ENCODE measurements around the gene ZNF497. TPM values are rescaled to one million over a fixed set of nuclear protein-coding genes. Genes with fewer than 3 reads are reported as not detected.
A peak's percentile ranks its signal among the peaks of the same experiment; 100 is the strongest.

The ZNF497 gene
- total and polyA plus RNA-seq, 4 donors: 3.7 to 9.1 (median 5.9) TPM

DNA sequence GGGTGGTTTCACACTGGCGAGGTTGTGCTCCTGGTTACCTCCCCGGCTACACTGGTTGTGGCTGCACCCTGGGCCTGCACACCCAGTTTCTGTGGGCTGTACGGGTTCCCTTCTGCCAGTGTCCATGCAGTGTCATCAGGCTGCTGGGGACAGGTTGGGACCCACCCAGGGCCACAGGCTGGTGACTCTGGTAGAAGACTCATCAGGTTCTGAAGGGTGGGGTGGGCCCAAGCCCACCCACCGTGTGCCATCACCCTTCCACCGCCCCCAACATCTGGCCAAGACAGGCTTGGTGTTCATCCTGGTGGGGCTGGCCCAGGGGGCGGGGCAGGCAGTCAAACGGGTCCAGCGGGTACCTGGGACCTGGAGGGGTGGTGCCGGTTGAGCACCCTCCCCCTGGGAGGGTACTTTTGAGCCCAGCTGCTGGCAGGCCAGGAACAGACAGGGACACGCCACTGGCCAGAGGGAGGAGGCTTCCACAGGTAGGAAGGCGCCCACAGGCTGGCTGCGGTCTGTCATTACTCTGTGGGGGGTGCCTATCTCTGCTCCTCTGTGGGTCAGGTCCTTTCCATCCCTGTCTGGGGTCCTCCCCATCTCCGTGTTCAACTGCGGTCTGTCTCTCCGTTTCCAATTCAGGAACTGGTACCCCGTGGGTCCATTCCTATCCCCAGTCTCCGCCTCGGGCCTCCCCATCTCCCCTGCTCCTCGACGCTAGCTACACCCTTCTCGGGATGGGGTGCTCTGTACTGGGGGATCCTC lies 32.8 kb upstream of the ZNF497 start, which contains the start of gene RNF225:
Gene RNF225 (plus strand): TSS at position 437 of the 759 bp plus-strand sequence. CDS start 434 bp downstream, outside the sequence.
- no peaks in the 10 kb centered on the region for H3K9me3 ChIP-seq (ENCODE audit: control insufficient read depth, insufficient read depth, low read length)
- peaks cover 19% of the 10 kb centered on the region for H3K4me1 ChIP-seq (ENCODE audit: control insufficient read depth, insufficient read depth, low read length)
- H3K27me3 ChIP-seq (ENCODE audit: control insufficient read depth, insufficient read depth, low read length): peaks cover 10% of the 10 kb centered on the region
- no peak for DNase-seq (ENCODE audit: low read depth in 4 of 6, low spot score in 6 of 6)
- H3K36me3 ChIP-seq (ENCODE audit: control insufficient read depth, insufficient read depth, low read length): peaks cover 54% of the 10 kb centered on the region
- 39% methylated on average over 18 of the region's 21 CpGs for WGBS (ENCODE audit: insufficient coverage)
- H3K4me3 ChIP-seq (ENCODE audit: low read depth, low read length): peak within 1 kb of the TSS; percentile 9
- no peak within 1 kb of the TSS for H3K27ac ChIP-seq (ENCODE audit: low read depth, low read length)

- Histone ChIP-seq H3K27me3 (ENCODE audit: control insufficient read depth, insufficient read depth, low read length) (peaks cover 10% of the 10 kb centered on the region), H3K4me3 (ENCODE audit: low read depth, low read length) (no peak overlapping the region)
- 95% methylated on average over 2 of the region's 3 CpGs for WGBS (ENCODE audit: insufficient coverage)
Measured at GRCh38 chr19:58394821-58395219, 32.3 kb upstream of the ZNF497 start.

DNA sequence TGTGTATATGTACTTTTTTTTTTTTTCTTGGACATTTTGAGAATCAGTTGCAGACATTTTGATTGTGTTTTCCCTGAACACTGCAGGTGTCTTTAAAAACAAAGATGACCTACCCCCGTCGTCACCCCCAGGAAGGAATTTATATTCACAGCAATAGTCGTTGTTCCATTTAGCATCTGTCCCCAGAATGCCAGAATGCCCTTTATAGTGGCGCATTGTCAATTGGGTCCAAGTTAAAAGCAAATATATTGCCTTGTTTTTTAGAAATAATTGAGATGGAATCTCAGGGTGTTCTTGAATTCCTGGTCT lies 31.1 kb upstream of the ZNF497 start:
- Histone ChIP-seq H3K4me1 (ENCODE audit: control insufficient read depth, insufficient read depth, low read length) (peaks cover 11% of the 10 kb centered on the region), H3K4me3 (ENCODE audit: low read depth, low read length) (no peak overlapping the region), H3K27ac (ENCODE audit: low read depth, low read length) (no peak overlapping the region), H3K9me3 (ENCODE audit: control insufficient read depth, insufficient read depth, low read length) (no peaks in the 10 kb centered on the region), H3K27me3 (ENCODE audit: control insufficient read depth, insufficient read depth, low read length) (peaks cover 10% of the 10 kb centered on the region), H3K36me3 (ENCODE audit: control insufficient read depth, insufficient read depth, low read length) (peaks cover 62% of the 10 kb centered on the region)
- no peak for DNase-seq (ENCODE audit: low read depth in 4 of 6, low spot score in 6 of 6)
- WGBS (ENCODE audit: insufficient coverage): no CpG with 5 or more reads among the region's 4 CpGs

More at GRCh38 chr19:58394821-58395219, 32.3 kb upstream of the ZNF497 start:
- Histone ChIP-seq H3K4me1 (ENCODE audit: control insufficient read depth, insufficient read depth, low read length) (peaks cover 14% of the 10 kb centered on the region), H3K36me3 (ENCODE audit: control insufficient read depth, insufficient read depth, low read length) (peaks cover 58% of the 10 kb centered on the region), H3K9me3 (ENCODE audit: control insufficient read depth, insufficient read depth, low read length) (no peaks in the 10 kb centered on the region), H3K27ac (ENCODE audit: low read depth, low read length) (no peak overlapping the region)
- no peak for DNase-seq (ENCODE audit: low read depth in 4 of 6, low spot score in 6 of 6)

GRCh38 chr19:58392945-58393724 lies 30.6 kb upstream of the ZNF497 start:
- Histone ChIP-seq H3K36me3 (ENCODE audit: control insufficient read depth, insufficient read depth, low read length) (peaks cover 63% of the 10 kb centered on the region), H3K4me3 (ENCODE audit: low read depth, low read length) (no peak overlapping the region), H3K9me3 (ENCODE audit: control insufficient read depth, insufficient read depth, low read length) (no peaks in the 10 kb centered on the region), H3K27me3 (ENCODE audit: control insufficient read depth, insufficient read depth, low read length) (peaks cover 10% of the 10 kb centered on the region), H3K27ac (ENCODE audit: low read depth, low read length) (no peak overlapping the region), H3K4me1 (ENCODE audit: control insufficient read depth, insufficient read depth, low read length) (peaks cover 12% of the 10 kb centered on the region)
- no peak for DNase-seq (ENCODE audit: low read depth in 4 of 6, low spot score in 6 of 6)
- WGBS (ENCODE audit: insufficient coverage): 95% methylated on average over 22 of the region's 26 CpGs

GRCh38 chr19:58388175-58388526 lies 25.6 kb upstream of the ZNF497 start:
- no peaks in the 10 kb centered on the region for H3K27me3 ChIP-seq (ENCODE audit: control insufficient read depth, insufficient read depth, low read length)
- WGBS (ENCODE audit: insufficient coverage): 88% methylated on average over 1 of the region's 3 CpGs
- H3K27ac ChIP-seq (ENCODE audit: low read depth, low read length): no peak overlapping the region
- peaks cover 41% of the 10 kb centered on the region for H3K36me3 ChIP-seq (ENCODE audit: control insufficient read depth, insufficient read depth, low read length)
- peaks cover 28% of the 10 kb centered on the region for H3K4me1 ChIP-seq (ENCODE audit: control insufficient read depth, insufficient read depth, low read length)
- no peaks in the 10 kb centered on the region for H3K9me3 ChIP-seq (ENCODE audit: control insufficient read depth, insufficient read depth, low read length)
- peak overlapping the region; percentile 88 for H3K4me3 ChIP-seq (ENCODE audit: low read depth, low read length)
- DNase-seq (ENCODE audit: low read depth in 4 of 6, low spot score in 6 of 6): no peak

DNA sequence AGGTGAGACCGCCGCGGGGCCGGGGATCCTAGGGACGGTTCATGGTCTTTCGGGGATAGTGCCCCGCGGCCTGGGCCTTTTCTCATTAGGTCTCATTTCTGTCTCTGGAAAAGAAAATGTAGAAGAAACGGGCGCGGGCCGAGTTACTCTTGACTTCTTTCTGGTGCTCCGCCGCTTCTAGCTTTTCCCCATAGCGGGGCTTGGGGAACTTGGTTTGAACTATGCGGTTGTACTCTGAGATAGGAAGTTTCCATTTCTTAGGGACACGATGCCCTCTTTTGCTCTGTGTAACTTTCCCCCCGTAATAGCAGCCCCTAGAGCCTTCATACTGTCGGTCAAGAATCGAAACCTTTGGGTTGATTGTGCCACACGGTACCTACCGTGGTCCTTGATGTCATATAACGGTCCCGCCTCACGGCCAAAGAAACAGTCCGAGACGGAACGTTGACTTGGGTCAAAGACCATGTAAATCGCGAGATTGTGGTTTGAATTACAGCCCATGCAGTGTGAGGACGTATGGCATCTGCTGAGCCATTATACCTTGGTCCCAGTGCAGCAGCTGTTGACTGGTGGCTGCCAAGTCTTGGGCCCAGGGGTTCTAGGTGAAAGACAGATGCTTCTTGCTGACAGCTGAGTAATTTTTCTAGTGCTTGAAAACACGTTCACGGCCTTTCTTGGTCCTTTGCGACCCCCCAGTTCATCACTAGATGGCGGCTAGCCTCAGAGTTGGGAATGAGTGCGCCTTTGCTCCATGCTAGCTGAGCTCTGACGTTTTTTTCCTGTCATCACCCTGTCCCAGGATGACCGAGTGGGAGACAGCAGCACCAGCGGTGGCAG lies 25.0 kb upstream of the ZNF497 start:
- no peaks in the 10 kb centered on the region for H3K27me3 ChIP-seq (ENCODE audit: control insufficient read depth, insufficient read depth, low read length)
- H3K27ac ChIP-seq (ENCODE audit: low read depth, low read length): peak overlapping the region; percentile 99
- H3K9me3 ChIP-seq (ENCODE audit: control insufficient read depth, insufficient read depth, low read length): no peaks in the 10 kb centered on the region
- WGBS (ENCODE audit: insufficient coverage): 10% methylated on average over 34 of the region's 39 CpGs
- H3K36me3 ChIP-seq (ENCODE audit: control insufficient read depth, insufficient read depth, low read length): peaks cover 35% of the 10 kb centered on the region
- no peak for DNase-seq (ENCODE audit: low read depth in 4 of 6, low spot score in 6 of 6)
- peak overlapping the region; percentile 88 for H3K4me3 ChIP-seq (ENCODE audit: low read depth, low read length)
- peaks cover 28% of the 10 kb centered on the region for H3K4me1 ChIP-seq (ENCODE audit: control insufficient read depth, insufficient read depth, low read length)

DNA sequence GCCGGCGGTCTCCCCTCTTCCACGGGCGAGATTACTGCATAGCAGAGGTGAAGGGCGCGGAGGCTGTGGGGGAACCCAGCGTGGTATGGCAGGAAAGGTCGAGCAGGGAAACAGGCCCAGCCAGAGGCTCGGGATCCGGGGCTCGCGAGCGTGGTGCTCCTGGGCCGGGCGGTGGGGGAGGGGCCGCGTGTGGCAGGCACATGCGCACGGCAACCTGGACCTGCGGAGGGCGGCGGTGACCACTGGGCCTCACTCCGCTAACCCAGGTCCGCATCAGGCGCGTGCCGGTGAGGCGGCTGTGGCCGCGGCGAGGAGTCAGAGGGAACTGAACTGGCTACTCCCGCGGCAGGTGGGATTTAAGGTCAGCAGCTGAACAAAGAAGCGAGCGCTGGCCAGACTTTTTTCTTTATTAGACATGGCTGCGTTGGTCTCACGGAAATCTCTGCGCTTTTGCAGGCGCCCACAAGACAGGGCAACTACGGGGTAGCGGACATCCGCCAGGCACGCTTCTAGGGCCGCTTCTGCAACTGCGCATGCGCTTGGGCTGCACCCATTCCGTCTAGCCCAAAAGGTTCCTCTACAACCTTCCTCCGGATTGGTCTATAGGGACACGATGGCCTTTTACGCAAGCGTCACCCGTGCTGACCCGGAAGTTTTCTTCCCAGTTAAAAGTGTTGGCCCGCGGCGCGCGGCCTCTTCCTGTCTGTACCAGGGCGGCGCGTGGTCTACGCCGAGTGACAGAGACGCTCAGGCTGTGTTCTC lies 24.2 kb upstream of the ZNF497 start, which contains the start of gene RPS5:
Gene RPS5 (plus strand): TSS at position 694 of the 762 bp plus-strand sequence. CDS start 869 bp downstream, outside the sequence.
- H3K36me3 ChIP-seq (ENCODE audit: control insufficient read depth, insufficient read depth, low read length): peaks cover 27% of the 10 kb centered on the region
- H3K9me3 ChIP-seq (ENCODE audit: control insufficient read depth, insufficient read depth, low read length): no peaks in the 10 kb centered on the region
- H3K27ac ChIP-seq (ENCODE audit: low read depth, low read length): peak within 1 kb of the TSS; percentile 99
- peak within 1 kb of the TSS; percentile 88 for H3K4me3 ChIP-seq (ENCODE audit: low read depth, low read length)
- peaks cover 30% of the 10 kb centered on the region for H3K4me1 ChIP-seq (ENCODE audit: control insufficient read depth, insufficient read depth, low read length)
- no peaks in the 10 kb centered on the region for H3K27me3 ChIP-seq (ENCODE audit: control insufficient read depth, insufficient read depth, low read length)
- peak; percentile 90 to 100 (median 98) for DNase-seq (ENCODE audit: low read depth in 4 of 6, low spot score in 6 of 6)
- 0% methylated on average over 64 of the region's 64 CpGs for WGBS (ENCODE audit: insufficient coverage)

- DNase-seq (ENCODE audit: low read depth in 4 of 6, low spot score in 6 of 6): peak in 1 of 6 donors; percentile 5
- H3K4me3 ChIP-seq (ENCODE audit: low read depth, low read length): peak overlapping the region; percentile 88
- peaks cover 20% of the 10 kb centered on the region for H3K36me3 ChIP-seq (ENCODE audit: control insufficient read depth, insufficient read depth, low read length)
- H3K9me3 ChIP-seq (ENCODE audit: control insufficient read depth, insufficient read depth, low read length): no peaks in the 10 kb centered on the region
- H3K27me3 ChIP-seq (ENCODE audit: control insufficient read depth, insufficient read depth, low read length): no peaks in the 10 kb centered on the region
- H3K4me1 ChIP-seq (ENCODE audit: control insufficient read depth, insufficient read depth, low read length): peaks cover 37% of the 10 kb centered on the region
- peak overlapping the region; percentile 99 for H3K27ac ChIP-seq (ENCODE audit: low read depth, low read length)
- WGBS (ENCODE audit: insufficient coverage): 3% methylated on average over 30 of the region's 36 CpGs
Measured at GRCh38 chr19:58385891-58386575, 23.5 kb upstream of the ZNF497 start.
